Activated CD8-positive, alpha-beta memory T cell treated with anti-CD3 and anti-CD28 coated beads, Interleukin-2, amount 10 ng/mL, durations not matched to agents 7 days and 5 days (primary cell): Measurements from ENCODE around the gene ALDH1L2. TPM values are rescaled to one million over a fixed set of nuclear protein-coding genes. Genes with fewer than 3 reads are reported as not detected.

Experiments
- ATAC-seq: fragments of 150-1000 bp; cut with Tn5 transposase; one replicate; pipeline ENCODE4 v1.10.0; 2021; ENCODE audit warnings: moderate library complexity
- CTCF ChIA-PET: fragments of 350-600 bp; sonication (Branson Sonifier 250); formaldehyde crosslinking; loops from one replicate; lab custom pipeline; 2021; ENCODE audit warnings: antibody characterized with exemption; lab: Charles Lee
- DNase-seq: peaks from one replicate; pipeline ENCODE4 v3.0.0-alpha.2; 2020
- H3K27ac Mint-ChIP-seq: one replicate; pipeline ENCODE4 v1.8.0; 2021; ENCODE audit warnings: mild to moderate bottlenecking, mixed read lengths
- H3K27me3 Mint-ChIP-seq: one replicate; pipeline ENCODE4 v1.8.0; 2021; ENCODE audit warnings: mixed read lengths
- H3K36me3 Mint-ChIP-seq: one replicate; pipeline ENCODE4 v1.8.0; 2021; ENCODE audit warnings: mild to moderate bottlenecking, mixed read lengths
- H3K4me1 Mint-ChIP-seq: one replicate; pipeline ENCODE4 v1.8.0; 2021; ENCODE audit warnings: mixed read lengths
- H3K4me3 Mint-ChIP-seq: one replicate; pipeline ENCODE4 v1.8.0; 2021; ENCODE audit warnings: mild to moderate bottlenecking, moderate library complexity, mixed read lengths
- H3K9me3 Mint-ChIP-seq: one replicate; pipeline ENCODE4 v1.8.0; 2022; ENCODE audit warnings: low read depth, mixed read lengths
- total RNA-seq, 2 experiments: library from RNA; stranded (reverse); gene quantifications; one replicate each; pipeline ENCODE4 v1.2.3, GENCODE V29; 2021

The ALDH1L2 gene
- total RNA-seq, 2 experiments from 2014 or later = 0.70 to 1.3 TPM

GRCh38 chr12:105076098-105076497 lies 8.2 kb downstream of the ALDH1L2 start:
- Mint-ChIP-seq H3K4me3 (no peak overlapping the region), H3K36me3 (no peaks in the 10 kb centered on the region), H3K9me3 (no peaks in the 10 kb centered on the region), H3K27ac (no peak overlapping the region), H3K27me3 (peaks cover 24% of the 10 kb centered on the region), H3K4me1 (no peaks in the 10 kb centered on the region)
- ATAC-seq (no peak), DNase-seq (no peak)
- CTCF ChIA-PET = no interaction called here

- CTCF ChIA-PET = interaction anchor here (1.7 kb wide), 1 partner anchor 9 kb away, joined by 6 read pairs; no protein-coding TSS in a partner anchor
- Mint-ChIP-seq H3K27me3 (peaks cover 18% of the 10 kb centered on the region), H3K36me3 (no peaks in the 10 kb centered on the region), H3K9me3 (no peaks in the 10 kb centered on the region), H3K27ac (no peak overlapping the region), H3K4me1 (no peaks in the 10 kb centered on the region), H3K4me3 (no peak overlapping the region)
- no peak for DNase-seq
- no peak for ATAC-seq
Observed at GRCh38 chr12:105072888-105073488, 11.3 kb downstream of the ALDH1L2 start.

DNA sequence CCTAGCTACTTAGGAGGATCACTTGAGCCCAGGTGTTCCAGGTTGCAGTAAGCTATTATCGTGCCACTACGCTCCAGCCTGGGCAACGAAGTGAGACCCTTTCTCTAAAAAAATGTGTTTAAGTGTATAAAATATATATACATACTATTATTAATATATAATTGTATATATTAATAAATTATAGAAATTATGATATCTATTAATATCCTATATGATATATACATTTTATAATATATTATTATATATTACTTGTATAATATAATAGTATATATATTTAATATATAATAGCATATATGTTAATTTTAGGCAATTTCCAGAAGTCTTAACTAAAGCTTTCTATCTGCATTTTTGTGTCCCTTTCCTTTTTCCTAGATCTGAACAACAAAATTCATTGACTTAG lies 12.3 kb downstream of the ALDH1L2 start:
- no peaks in the 10 kb centered on the region for H3K36me3 Mint-ChIP-seq
- no peaks in the 10 kb centered on the region for H3K9me3 Mint-ChIP-seq
- no peak overlapping the region for H3K27ac Mint-ChIP-seq

DNA sequence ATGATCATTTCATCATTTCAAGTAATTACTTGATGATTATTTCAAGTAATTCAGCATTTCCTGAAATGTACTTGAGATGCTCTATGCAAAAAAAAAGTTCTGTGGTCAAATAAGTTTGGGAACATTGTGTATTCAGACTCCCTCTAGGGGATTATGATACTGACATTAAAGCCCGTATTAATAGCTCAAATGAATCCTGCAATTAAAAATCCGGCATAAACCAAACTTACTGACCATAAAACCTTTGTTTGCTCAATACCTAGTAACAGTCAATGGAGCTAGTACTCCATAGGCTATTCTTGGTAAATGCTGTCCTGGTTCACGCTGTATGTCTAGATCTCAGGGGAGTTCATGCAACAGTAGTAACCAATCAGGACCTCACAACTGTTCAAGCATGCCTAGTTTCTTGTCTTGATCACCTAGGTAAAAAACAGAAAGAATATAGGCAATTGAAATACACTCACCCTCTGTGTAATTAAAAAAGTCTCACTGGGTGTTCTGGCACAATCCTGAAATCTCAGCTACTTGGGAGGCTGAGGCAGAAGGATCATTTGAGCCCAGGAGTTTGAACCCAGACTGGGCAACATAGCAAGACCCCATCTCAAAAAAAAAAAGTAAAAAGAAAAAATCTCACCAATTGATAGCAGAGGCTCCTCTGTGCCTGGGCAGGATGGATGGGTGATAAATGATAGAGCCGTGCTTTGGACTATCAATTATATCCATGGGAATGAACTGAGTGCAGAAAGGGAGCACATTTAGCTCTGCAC lies 14.1 kb downstream of the ALDH1L2 start:
- ATAC-seq = no peak
- H3K9me3 Mint-ChIP-seq = no peaks in the 10 kb centered on the region
- H3K27me3 Mint-ChIP-seq = peaks cover 30% of the 10 kb centered on the region
- no peak overlapping the region for H3K4me3 Mint-ChIP-seq
- DNase-seq = no peak
- H3K27ac Mint-ChIP-seq = no peak overlapping the region
- CTCF ChIA-PET = interaction anchor here (0.6 to 1.7 kb wide), 5 partner anchors 9 to 688 kb away, joined by 3 to 4 read pairs (median 3); no protein-coding TSS in a partner anchor
- H3K4me1 Mint-ChIP-seq = no peaks in the 10 kb centered on the region
- H3K36me3 Mint-ChIP-seq = no peaks in the 10 kb centered on the region

More for the DNA sequence above, 12.3 kb downstream of the ALDH1L2 start:
- H3K27me3 Mint-ChIP-seq = peaks cover 18% of the 10 kb centered on the region
- H3K4me1 Mint-ChIP-seq = no peaks in the 10 kb centered on the region
- CTCF ChIA-PET = no interaction called here
- ATAC-seq (no peak), DNase-seq (no peak)
- H3K4me3 Mint-ChIP-seq = no peak overlapping the region

DNA sequence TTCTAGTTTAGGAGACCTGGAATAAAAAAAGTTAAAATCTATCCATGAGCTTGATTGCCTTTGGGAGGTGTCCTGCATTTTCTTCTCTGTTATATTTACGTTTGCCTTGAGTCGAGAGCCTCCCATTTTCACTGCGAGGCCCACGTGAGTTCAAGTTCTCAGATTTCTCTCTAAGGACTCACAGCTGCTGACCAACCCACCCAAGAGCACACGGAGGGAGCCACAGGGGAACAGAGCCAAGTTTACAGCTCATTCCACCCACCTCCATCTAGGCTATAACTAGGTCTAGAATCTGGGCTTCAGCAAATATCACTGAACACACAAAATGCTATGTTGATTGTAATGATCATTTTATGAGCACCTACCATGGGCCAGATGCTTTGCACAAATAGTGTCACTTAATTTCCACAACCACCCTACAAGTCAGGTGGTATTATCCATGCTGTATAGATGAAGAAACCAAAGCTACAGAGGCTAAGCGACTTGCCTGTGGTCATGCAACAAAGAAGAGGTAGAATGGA lies 16.7 kb downstream of the ALDH1L2 start:
- Mint-ChIP-seq H3K4me3 (no peak overlapping the region), H3K27me3 (peaks cover 29% of the 10 kb centered on the region), H3K4me1 (no peaks in the 10 kb centered on the region), H3K9me3 (no peaks in the 10 kb centered on the region), H3K27ac (no peak overlapping the region), H3K36me3 (no peaks in the 10 kb centered on the region)
- CTCF ChIA-PET = no interaction called here
- no peak for ATAC-seq
- DNase-seq = no peak

DNA sequence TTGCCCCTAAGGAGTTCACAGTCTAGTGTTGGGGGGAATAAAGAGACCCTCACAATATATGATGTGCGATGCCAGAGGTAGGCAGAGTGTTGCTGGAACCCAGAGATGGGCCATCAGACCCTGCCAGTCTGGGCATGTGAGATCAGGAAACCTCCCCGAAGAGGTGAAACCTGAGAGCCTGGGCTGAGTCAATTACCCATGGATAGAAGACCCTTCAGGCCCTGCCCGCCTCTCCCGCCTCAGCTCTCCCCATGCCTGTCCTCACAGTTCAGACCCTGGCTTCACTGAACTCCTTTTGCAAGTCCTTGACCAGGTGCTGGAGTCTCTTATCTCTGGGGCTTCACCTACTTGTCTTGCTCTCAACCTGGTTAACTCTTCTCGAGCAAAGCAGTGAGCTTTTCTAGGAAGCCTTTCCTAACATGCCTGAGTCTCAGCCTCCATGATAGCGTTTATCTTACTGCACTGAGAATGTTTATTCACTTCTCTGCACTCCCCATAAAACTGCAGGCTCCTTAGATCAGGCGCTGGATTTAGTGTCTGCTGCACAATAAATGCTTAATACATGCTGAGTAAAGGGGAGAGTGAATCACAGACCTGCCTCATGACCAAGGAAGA lies 19.6 kb downstream of the ALDH1L2 start:
- CTCF ChIA-PET = no interaction called here
- Mint-ChIP-seq H3K4me1 (no peaks in the 10 kb centered on the region), H3K9me3 (no peaks in the 10 kb centered on the region), H3K4me3 (no peak overlapping the region), H3K27me3 (peaks cover 29% of the 10 kb centered on the region), H3K27ac (no peak overlapping the region), H3K36me3 (no peaks in the 10 kb centered on the region)
- DNase-seq (no peak), ATAC-seq (no peak)

GRCh38 chr12:105060715-105061378 lies 23.4 kb downstream of the ALDH1L2 start:
- H3K4me1 Mint-ChIP-seq = peaks cover 4% of the 10 kb centered on the region
- no peak overlapping the region for H3K4me3 Mint-ChIP-seq
- peaks cover 21% of the 10 kb centered on the region for H3K27me3 Mint-ChIP-seq
- ATAC-seq (no peak), DNase-seq (no peak)
- H3K36me3 Mint-ChIP-seq = peaks cover 11% of the 10 kb centered on the region
- CTCF ChIA-PET = interaction anchor here (1.1 kb wide), 1 partner anchor 13 kb away, joined by 3 read pairs; no protein-coding TSS in a partner anchor
- H3K9me3 Mint-ChIP-seq = peaks cover 6% of the 10 kb centered on the region
- no peak overlapping the region for H3K27ac Mint-ChIP-seq

DNA sequence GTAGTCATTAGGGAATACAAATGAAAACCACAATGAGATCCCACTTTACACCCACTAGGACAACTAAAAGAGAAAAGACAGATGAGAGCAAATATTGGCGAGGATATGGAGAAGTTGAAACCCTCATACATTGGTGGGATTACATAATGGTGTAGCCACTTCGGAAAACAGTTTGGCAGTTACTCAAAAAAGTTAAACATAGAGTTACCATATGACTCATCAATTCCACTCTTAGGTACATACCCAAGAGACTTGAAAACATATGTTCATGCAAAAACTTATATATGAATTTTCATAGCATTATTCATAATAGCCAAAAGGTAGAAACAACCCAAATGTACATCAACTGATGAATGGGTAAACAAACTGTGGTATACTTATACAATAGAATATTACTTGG lies 27.1 kb downstream of the ALDH1L2 start:
- no peak overlapping the region for H3K4me3 Mint-ChIP-seq
- H3K36me3 Mint-ChIP-seq = peaks cover 22% of the 10 kb centered on the region
- H3K27me3 Mint-ChIP-seq = peaks cover 13% of the 10 kb centered on the region
- ATAC-seq (no peak), DNase-seq (no peak)
- peaks cover 7% of the 10 kb centered on the region for H3K4me1 Mint-ChIP-seq
- CTCF ChIA-PET = interaction anchor here (1.3 kb wide), 1 partner anchor 675 kb away, joined by 4 read pairs; no protein-coding TSS in a partner anchor
- peaks cover 9% of the 10 kb centered on the region for H3K9me3 Mint-ChIP-seq
- H3K27ac Mint-ChIP-seq = no peak overlapping the region

DNA sequence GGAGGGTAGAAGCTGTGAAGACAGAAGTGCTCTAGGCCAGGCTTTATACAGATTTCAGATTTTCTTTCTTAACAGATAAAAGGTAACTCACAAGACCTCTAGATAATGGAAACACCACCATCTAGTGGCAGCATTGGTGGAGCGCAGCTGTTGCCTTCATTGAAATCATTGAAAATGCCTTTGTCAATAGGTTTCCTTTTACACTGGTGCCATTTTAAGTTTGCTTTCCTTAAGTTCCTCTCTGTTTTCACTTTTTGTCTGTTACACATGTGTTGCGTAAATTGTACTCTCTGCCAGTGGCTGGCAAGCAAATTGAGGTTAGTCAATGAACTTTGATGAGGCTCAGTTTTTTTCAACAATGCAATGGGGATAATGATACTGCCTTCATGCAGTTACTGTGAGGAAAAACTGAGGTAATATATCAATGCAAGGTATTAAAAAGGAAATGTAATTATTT lies 31.1 kb downstream of the ALDH1L2 start:
- ATAC-seq (peak; percentile 88), DNase-seq (peak; percentile 87)
- CTCF ChIA-PET = interaction anchor here (0.8 to 6.1 kb wide), 17 partner anchors 13 to 850 kb away, joined by 3 to 47 read pairs (median 3); partner anchors contain the start of genes ALDH1L2, NOPCHAP1 and SLC41A2
- Mint-ChIP-seq H3K27ac (no peak overlapping the region), H3K9me3 (peaks cover 9% of the 10 kb centered on the region), H3K27me3 (peaks cover 7% of the 10 kb centered on the region), H3K4me1 (peaks cover 7% of the 10 kb centered on the region), H3K36me3 (peaks cover 22% of the 10 kb centered on the region), H3K4me3 (no peak overlapping the region)

GRCh38 chr12:105051981-105052380 lies 32.3 kb downstream of the ALDH1L2 start:
- Mint-ChIP-seq H3K4me1 (peaks cover 5% of the 10 kb centered on the region), H3K27me3 (peaks cover 4% of the 10 kb centered on the region), H3K4me3 (no peak overlapping the region), H3K9me3 (peaks cover 7% of the 10 kb centered on the region), H3K27ac (no peak overlapping the region), H3K36me3 (peaks cover 21% of the 10 kb centered on the region)
- CTCF ChIA-PET = interaction anchor here (1.1 to 6.1 kb wide), 6 partner anchors 32 to 849 kb away, joined by 3 to 47 read pairs (median 4); partner anchors contain the start of genes ALDH1L2 and SLC41A2
- ATAC-seq (no peak), DNase-seq (no peak)

DNA sequence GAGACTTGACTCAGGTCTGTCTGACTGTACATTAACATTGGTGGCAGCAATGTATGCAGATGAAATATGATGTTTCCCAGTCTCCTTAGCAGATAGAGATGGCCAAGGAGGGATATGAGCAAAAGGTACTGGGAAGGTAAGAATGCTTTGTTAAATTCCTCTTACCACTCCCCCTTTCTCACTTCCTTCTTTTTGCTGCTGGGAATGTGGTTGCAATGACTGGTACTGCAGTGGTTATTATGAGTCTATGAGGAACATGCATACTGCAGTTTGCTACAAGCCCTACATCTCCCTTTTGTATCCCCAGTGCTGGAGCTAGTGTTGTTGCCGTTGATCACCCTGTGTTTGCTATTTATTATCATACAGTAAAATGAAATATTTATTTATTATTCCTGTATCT lies 35.9 kb downstream of the ALDH1L2 start:
- DNase-seq (no peak), ATAC-seq (no peak)
- H3K27me3 Mint-ChIP-seq = no peaks in the 10 kb centered on the region
- H3K9me3 Mint-ChIP-seq = no peaks in the 10 kb centered on the region
- CTCF ChIA-PET = interaction anchor here (0.9 kb wide), 1 partner anchor 666 kb away, joined by 4 read pairs; no protein-coding TSS in a partner anchor
- peaks cover 3% of the 10 kb centered on the region for H3K4me1 Mint-ChIP-seq
- no peaks in the 10 kb centered on the region for H3K36me3 Mint-ChIP-seq
- H3K27ac Mint-ChIP-seq = no peak overlapping the region
- no peak overlapping the region for H3K4me3 Mint-ChIP-seq

GRCh38 chr12:105047308-105047707 lies 37.0 kb downstream of the ALDH1L2 start:
- CTCF ChIA-PET = interaction anchor here (1.0 kb wide), 1 partner anchor 14 kb away, joined by 3 read pairs; no protein-coding TSS in a partner anchor
- no peaks in the 10 kb centered on the region for H3K36me3 Mint-ChIP-seq
- ATAC-seq = no peak
- no peaks in the 10 kb centered on the region for H3K4me1 Mint-ChIP-seq
- H3K27me3 Mint-ChIP-seq = no peaks in the 10 kb centered on the region
- H3K27ac Mint-ChIP-seq = no peak overlapping the region
- H3K9me3 Mint-ChIP-seq = no peaks in the 10 kb centered on the region
- H3K4me3 Mint-ChIP-seq = no peak overlapping the region
- no peak for DNase-seq
